ENCODE data around the gene RAB20.

- TF ChIP-seq POLR2AphosphoS5 (IDR thresholded peaks at IDR 0.05; ENCODE audit: borderline replicate concordance, low read depth, low read length) (no peak), EZH2 (IDR thresholded peaks at IDR 0.05) (no peak)
Observed at GRCh38 chr13:110529522-110530311, 31.8 kb downstream of the RAB20 start.
